GM19240 (cell line): Measurements from ENCODE around the gene GYG1.
A peak's percentile ranks its signal among the peaks of the same experiment; 100 is the strongest.

ENCODE experiments used
- DNase-seq: peaks from one replicate; pipeline ENCODE4 v3.0.0; 2011; ENCODE audit warnings: low spot score; ENCODE audit not compliant: insufficient read length

The GYG1 gene

GRCh38 chr3:149016669-149017541 lies 25.6 kb downstream of the GYG1 start:
- no peak for DNase-seq

DNA sequence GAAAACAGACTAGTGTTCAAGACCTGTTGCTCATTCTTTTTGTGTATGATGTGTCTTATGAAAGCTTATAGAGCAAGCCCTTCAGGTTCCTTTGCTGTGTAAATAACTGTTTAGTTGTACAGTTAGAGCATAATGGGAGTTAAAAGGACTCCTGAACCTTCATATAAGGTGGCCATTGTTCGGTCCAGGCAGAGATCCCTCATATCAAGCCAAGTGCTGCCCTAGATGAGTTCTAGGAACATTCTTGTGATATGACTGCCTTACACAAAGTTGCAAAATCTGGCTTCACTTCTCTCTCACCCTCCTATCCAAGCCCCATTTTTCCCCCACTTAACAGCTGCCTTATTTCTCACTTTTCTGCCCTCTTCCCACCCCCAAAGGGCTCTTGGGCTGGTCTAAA lies 26.9 kb downstream of the GYG1 start:
- DNase-seq = no peak

GRCh38 chr3:149019580-149019979 lies 28.2 kb downstream of the GYG1 start:
- no peak for DNase-seq

DNA sequence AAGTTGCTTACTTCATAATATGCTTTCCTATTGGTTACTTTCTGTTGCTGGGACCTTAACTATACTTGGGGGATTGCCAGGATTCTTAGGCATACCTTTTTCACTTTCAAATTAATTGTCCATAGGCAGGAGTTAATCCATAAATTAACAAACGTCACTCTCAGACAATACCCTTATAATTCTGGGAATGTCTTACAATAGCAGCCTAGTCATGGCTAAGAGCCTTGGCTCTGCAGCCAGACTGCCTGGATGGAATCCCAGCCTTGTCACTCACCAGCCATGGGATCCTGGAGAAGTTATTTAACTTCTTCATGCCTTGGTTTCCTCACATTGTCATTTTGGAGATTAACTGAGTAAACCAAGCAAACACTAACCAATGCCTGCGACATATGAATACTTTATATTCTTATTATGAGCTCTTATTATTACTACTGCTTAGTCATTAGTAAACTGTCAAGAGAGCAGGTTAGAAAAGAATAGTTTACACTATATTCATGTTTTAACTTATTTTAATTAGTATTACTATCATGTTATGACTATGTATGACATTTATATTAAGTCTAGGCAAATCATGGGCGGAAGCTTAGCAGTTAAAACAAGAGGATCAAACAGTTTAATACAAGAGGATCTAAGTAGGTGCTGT lies 29.0 kb downstream of the GYG1 start:
- DNase-seq = no peak

DNA sequence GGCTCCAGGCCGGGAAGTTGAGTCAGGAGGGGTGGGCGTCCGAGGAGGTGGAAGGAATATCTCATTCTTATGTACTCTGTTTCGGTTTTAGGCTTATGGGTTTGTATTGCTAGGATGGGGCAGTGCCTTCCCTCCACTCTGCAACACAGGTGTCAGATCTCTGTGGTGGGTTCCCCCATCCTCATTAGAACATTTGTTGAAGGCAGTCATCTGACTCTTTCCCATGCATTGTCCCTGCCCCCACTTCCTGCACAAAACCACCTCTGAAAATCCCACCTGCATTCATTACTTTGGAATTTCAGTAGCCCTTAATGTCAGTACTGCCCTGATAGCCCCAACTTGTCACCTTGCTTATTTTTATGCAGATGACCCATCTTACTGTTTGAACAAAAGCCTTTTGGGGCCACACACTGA lies 29.5 kb downstream of the GYG1 start:
- no peak for DNase-seq

DNA sequence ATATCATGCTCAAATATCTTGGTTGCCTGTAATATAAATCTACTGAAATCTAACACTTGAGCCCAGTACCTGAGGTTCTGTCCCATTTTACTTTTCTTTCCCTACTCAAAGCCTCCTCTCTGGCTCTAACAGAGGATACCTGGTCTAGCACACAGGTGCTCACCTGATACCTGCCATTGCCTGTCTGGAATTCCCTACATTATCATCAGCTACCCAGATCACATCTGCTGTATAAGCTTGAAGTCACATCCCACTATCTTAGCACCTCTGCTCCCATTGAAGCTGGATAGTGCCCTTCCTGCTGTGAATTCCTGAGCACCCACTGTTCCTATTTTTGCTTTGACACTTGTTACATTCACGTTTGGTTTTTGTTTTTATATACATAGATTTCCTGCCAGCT lies 30.5 kb downstream of the GYG1 start:
- DNase-seq = no peak

GRCh38 chr3:149023951-149024350 lies 32.6 kb downstream of the GYG1 start:
- DNase-seq = no peak

GRCh38 chr3:149026718-149027117 lies 35.4 kb downstream of the GYG1 start:
- no peak for DNase-seq

GRCh38 chr3:149031096-149031495 lies 39.8 kb downstream of the GYG1 start:
- no peak for DNase-seq

DNA sequence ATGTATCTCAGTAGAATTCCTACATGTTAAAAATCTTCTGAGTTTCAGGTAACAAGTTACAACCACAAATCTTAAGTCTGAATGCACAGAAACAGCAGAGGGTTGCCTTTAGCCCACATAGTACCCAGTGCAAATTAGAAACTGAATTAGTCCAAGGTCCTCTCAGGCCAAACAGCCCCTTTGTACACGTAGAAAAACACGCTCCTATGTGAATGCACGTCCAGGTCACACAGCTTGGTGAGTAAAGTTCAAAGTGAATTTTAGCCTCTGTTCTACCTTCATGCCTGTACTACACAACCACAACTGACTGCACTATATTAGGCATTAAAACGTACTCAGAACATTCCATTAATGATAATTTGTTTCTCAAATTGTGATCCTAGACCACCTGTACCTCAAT lies 46.3 kb downstream of the GYG1 start:
- no peak for DNase-seq

DNA sequence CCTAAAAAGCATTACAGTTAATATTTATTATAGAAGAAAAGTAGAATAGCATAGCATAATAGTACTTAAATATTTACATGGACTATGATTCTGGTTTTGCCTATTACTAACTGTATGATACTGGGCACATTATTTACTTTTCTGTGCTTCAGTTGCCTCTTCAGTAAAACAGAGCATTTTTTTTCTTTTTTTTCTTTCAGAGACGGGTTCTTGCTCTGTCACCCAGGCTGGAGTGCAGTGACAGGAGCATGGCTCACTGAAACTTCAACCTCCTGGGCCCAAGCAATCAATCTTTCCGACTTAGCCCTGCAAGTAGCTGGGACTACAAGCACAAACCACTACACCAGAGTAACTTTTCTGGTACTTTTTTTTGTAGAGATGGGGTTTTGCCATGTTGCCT lies 47.0 kb downstream of the GYG1 start:
- no peak for DNase-seq

- peak; percentile 4 for DNase-seq
These were observed 51.5 kb downstream of the GYG1 start for GRCh38 chr3:149042789-149043386.

GRCh38 chr3:149044339-149045083 lies 53.2 kb downstream of the GYG1 start:
- no peak for DNase-seq

- DNase-seq = no peak
These were observed 64.2 kb downstream of the GYG1 start for GRCh38 chr3:149055575-149055974.

GRCh38 chr3:149058198-149058597 lies 66.9 kb downstream of the GYG1 start:
- DNase-seq = no peak

DNA sequence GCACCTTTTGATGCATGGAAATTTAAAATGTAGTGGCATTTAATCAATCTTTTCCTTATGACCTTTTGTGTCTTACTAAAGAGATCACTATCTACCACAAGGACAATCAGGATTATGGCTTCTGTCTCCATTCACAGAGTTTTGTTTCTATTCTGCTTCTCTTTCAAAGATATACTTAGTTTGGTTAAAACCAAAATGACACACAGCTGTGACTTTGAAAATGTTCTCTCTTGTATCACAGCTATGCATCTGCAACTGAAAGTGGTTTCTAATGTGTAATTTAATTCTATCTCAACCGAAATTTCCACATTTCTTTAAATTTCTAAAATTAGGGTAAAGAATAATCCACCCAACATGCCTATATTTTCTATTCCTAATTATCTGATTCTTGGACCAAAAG lies 67.3 kb downstream of the GYG1 start:
- no peak for DNase-seq

GRCh38 chr3:149061776-149062175 lies 70.4 kb downstream of the GYG1 start:
- no peak for DNase-seq

DNA sequence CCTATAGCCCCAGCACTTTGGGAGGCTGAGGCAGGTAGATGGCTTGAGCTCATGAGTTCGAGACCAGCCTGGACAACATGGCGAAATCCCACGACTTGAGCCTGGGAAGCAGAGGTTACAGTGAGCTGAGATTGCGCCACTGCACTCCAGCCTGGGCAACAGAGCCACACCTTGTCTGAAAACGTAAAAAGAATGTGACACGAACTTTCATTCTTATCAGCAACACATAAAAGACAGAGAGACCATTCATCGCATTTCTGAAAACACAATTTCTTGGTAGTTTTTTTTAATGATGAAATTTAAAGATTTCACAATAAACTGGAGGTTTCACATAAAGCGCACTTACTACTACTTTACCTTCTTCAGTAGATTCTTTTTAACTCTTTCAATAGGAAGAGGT lies 76.5 kb downstream of the GYG1 start:
- DNase-seq = no peak
